GM18505 (cell line): Measurements from ENCODE around the gene RLF.
A peak's percentile ranks its signal among the peaks of the same experiment; 100 is the strongest.

Source experiments
- ATAC-seq: cut with Tn5 transposase; IDR thresholded peaks from one replicate; pipeline ENCODE4 v1.9.1; 2021; ENCODE audit not compliant: unreplicated experiment
- POLR2A ChIP-seq: IDR thresholded peaks from 4 replicates; pipeline ENCODE4 v1.6.1; 2011; ENCODE audit warnings: borderline replicate concordance; ENCODE audit not compliant: insufficient read depth, insufficient read length; ENCODE audit errors: extremely low read depth

The RLF gene

DNA sequence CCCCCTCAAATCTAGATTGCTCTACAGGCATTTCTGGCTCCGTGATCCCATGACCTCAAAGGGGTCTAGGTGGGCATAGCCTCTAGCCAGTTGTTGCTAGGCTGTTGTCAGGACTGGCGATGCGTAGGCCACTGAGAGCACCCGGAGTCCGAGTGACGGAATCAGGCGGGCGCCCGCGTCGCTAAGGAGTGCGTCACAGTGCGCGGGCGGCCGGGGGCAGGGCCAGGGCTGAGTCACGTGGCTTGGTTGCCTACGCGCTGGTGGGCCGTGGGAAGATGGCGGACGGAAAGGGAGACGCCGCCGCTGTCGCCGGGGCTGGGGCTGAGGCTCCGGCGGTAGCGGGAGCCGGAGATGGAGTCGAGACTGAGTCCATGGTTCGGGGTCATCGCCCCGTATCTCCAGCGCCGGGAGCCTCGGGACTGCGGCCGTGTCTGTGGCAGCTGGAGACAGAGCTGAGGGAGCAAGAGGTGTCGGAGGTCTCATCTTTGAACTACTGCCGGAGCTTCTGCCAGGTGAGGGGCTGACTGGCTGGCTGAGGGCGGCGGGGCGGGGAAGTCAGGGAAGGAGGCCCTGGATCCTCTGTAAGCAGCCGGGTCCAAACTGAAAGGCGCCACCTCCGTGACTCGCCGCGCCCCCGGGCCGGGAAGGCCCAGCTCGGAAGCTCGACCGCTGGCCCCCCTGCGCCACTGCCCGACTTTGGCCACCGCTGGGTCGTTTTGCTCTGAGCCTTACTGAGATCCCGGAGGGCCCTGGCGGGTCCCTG, at the start of gene RLF:
Gene RLF, plus strand, starts transcription at position 263 of the 763 bp plus-strand sequence. Its CDS starts 13 bp downstream, at position 276.
- peak; percentile 87 for ATAC-seq

GRCh38 chr1:40114400-40114799, 46.8 kb upstream of the RLF start:
- no peak for ATAC-seq
- no peak for TF ChIP-seq POLR2A

More for the DNA sequence above, at the start of gene RLF:
- peak; percentile 94 for TF ChIP-seq POLR2A

GRCh38 chr1:40120128-40120527, 41.1 kb upstream of the RLF start:
- no peak for TF ChIP-seq POLR2A
- ATAC-seq = no peak

DNA sequence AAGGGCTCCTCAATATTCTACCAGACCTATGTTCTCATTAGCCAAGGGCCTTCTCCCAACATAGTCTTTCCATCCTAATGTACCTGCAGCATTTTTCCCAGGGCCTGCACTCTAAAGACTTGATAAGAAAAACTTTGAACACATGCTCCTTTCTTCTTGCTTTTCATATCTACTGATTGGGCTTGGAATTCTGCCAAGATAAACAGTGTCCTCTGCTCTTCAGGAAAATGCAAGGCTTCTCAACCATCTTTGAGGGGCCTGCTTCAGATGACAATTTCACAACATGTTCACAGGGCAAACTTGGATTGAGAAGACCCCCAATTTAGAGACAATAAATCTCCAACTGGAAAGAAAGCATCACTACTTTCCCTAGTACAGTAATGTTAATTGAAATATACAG, 38.3 kb upstream of the RLF start:
- ATAC-seq = no peak
- TF ChIP-seq POLR2A = no peak

GRCh38 chr1:40130892-40131291, 30.3 kb upstream of the RLF start:
- TF ChIP-seq POLR2A = no peak
- no peak for ATAC-seq

GRCh38 chr1:40132383-40133311, 28.5 kb upstream of the RLF start:
- ATAC-seq = no peak
- TF ChIP-seq POLR2A = no peak

GRCh38 chr1:40133312-40133665, 27.9 kb upstream of the RLF start:
- TF ChIP-seq POLR2A = no peak
- ATAC-seq = no peak

GRCh38 chr1:40133839-40134238, 27.3 kb upstream of the RLF start:
- no peak for ATAC-seq
- TF ChIP-seq POLR2A = no peak

DNA sequence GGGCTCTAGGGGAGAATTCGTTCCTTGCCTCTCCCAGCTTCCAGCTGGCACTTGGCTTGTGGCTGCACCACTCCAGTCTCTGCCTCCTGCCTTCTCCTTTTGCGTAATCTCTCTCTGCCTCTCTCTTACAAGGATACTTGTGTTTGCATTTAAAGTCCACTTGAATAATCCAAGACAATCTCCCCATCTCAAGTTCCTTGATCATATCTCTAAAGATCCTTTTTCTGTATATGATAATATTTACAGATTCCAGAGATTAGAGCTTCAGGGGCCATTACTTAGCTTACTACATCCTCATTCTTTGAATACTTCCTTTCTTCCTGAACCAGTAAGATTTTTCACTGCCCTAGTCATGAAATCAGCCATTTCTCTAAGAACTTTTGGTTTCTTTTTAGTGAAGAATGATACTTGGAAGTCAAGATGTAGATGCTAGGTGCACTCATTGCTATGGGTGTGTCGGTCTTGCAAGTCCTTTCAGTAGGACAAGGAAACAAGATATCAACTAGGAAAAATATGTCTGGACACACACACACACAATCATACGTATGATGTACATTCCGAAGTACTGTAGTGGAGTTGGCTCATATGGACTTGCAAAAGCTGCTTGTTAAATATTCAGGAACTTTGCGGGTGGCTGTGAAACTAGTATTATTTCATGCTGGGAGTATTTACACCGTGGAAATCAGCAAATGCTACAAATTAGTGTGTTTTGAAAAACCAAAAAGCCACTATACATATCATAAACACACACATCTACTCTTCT, 20.8 kb upstream of the RLF start:
- no peak for TF ChIP-seq POLR2A
- no peak for ATAC-seq

DNA sequence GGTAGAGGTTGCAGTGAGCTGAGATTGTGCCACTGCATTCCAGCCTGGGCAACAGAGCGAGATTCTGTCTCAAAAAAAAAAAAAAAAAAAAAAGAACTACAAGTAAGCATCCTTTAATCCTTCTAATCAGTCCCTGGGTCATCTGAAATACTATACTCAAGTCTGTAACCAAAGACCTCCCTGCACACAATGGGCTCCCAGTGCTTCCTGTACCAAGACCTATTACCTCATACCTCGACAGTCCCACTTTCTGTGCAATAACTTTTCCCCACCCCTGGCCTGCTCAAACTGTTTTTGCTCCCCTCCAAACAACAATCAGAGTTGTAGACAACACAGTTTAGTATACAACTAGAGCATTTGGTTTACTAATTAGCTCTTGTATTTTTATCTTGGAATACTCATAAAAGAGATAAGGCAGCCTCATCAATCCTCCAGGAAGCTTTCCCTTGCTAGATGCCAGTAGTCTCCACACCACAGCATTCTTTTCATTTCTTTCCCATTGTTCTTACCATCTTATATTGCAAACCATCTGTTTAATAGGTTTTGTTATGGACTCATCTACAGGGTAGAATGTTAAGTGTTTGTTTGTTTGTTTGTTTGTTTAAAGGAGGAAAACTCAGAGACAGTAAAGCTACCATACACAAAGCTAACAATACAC, 19.2 kb upstream of the RLF start:
- TF ChIP-seq POLR2A = no peak

GRCh38 chr1:40143891-40144575, 17.2 kb upstream of the RLF start:
- no peak for TF ChIP-seq POLR2A
- no peak for ATAC-seq

More for the DNA sequence above, 19.2 kb upstream of the RLF start:
- no peak for ATAC-seq

DNA sequence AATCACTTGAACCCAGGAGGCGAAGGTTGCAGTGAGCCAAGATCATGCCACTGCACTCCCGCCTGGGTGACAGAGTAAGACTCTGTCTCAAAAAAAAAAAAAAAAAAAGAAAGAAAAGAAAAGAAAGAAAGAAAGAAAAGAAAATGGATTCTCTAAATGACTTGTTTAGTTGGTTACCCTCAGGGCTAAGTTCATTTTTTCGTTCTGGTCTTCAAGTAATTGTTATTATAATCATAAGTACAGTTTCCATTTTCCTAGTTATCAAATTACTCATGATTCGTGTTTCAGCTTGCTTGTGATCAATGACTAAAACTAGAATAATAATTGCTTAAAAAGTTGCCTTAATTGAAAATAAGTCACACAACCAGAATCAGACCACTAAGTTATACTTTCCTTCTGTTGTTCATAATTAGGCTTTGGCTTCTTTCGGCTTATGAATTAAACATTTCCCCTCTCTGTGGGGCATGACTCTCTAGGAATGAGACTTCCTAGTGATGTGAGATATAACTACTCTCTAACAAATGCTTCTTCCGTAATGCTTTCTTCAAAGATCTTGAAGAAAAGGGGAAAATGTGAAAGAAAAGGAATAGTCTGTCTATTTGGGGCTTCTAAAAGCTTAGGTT, 9.6 kb upstream of the RLF start:
- TF ChIP-seq POLR2A = no peak
- no peak for ATAC-seq
